HuH-7 (cell line): ENCODE data around the gene STAMBPL1.
"Not testable (repeated sequence)": the region's sequence is repeated elsewhere in the genome, so short reads cannot be mapped to it uniquely, and the experiment has no call there.

Experiments used
- DNase-seq: peaks from one replicate; pipeline ENCODE4 v3.0.0; 2011; ENCODE audit warnings: low spot score

The STAMBPL1 gene

DNA sequence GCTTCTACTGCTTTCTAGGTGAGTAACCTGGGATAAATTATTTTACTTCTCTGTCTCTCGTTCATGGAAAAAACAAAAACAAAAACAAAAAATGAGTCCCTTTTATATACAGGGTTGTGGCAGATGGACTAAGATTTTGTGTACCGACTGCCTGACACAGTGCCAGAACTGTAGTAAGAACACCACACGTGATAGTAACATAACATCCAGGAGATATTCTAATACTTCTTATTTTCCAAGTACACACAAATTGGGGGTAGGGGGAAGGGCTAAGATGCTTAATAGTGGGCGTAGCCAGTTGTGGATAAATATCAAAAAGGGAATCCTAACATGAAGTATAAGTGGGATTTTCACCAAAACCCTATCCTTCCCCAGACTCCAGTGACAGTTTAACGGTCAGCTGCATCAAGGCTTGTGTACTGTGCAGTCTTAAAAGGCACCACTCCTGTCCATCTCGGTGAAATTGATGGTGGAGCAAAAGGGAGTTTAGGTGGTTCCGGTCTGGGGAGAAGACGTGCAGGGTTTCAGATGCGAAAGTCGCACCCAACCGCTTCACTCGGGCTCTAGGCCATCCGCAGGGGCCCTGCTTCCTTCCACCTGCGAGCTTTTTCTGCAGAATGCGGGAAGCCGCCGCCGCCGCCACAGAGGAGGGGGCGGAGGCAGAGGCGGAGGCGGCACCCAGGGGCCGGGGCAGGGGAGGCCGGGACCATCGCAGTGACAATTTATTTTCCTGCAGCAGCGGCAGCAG, at the start of gene STAMBPL1:
STAMBPL1 (plus strand) TSS at position 712 of the 748 bp plus-strand sequence. CDS start 21,464 bp downstream, outside the sequence.
- peak; percentile 52 for DNase-seq

DNA sequence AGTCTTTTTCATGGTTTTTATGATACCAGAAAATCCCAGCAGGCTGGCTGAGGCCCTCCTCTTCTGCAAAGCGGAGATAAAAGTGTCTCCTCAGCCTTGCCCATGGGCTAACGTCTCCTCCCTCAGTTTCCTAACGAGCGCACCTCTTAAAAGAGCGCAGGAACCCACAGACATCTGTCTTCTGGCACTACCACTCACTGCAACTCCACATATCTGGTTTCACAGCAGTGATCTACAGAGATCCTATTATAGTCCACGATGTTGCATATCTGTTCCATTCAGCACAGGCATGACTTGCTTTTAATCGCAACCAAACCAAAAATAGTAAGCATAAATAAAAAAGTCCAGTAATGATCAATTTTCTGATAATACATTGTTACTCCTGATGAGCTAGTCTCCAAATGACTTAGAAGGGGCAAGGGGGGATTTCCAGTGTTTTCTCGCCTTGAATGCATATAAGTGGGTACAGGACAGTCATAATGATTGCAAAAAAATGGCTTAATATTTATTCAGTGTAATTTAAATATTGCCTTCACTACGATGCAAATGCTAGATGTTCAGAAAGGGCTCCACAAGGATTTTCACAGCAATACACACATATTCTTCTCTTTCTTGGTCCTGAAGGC, 49.3 kb upstream of the STAMBPL1 start:
- no peak for DNase-seq

DNA sequence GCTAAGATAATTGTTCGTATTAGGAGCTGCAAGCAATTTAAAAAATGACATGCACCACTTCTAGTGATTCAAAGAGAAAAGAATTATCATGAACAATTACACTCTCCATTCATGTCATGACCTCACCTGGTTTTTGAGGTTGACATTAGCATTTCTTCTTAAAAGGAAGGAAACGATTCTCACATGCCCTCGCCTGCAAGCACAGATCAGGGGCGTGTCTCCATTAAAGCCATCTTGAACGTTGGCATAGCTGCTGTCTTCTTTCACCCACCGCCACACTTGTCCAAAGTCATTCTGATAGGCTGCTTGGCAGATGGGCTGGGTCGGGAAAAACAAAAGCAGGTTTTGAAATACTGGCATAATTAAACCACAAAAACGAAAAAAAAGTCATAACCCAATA, 48.3 kb upstream of the STAMBPL1 start:
- no peak for DNase-seq

DNA sequence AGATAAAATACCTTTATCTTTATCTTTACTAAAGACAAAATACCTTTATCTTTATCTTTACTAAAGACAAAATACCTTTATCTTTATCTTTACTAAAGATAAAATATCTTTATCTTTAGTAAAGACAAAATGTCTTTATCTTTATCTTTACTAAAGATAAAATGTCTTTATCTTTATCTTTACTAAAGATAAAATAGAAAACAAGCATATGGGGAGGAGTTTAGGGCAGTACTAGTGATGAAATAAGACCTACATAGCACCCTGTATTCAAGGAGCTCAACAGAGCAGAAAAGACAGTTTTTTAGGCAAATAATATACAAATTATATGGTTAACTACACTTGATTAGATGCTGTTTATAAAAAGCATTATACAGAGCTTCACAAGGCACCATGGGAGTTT, 47.7 kb upstream of the STAMBPL1 start:
- no peak for DNase-seq

DNA sequence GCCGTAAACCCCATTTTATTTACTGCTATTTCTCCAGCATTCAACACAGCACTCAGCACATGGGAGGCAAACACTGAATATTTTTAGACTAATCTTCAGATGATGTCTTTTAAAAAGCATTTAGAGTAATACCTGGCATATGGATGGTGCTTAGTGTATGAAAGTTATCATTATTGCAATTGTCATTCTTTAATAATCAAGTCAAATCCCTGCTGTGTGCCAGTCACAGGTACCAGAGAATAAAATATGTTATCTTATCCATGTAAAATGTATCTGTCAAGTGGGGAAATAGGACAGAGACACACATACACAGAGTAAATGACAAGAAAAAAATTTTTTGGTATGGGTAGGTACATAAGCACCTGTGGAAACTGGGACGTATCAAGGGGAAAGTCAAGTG, 46.9 kb upstream of the STAMBPL1 start:
- DNase-seq = no peak

DNA sequence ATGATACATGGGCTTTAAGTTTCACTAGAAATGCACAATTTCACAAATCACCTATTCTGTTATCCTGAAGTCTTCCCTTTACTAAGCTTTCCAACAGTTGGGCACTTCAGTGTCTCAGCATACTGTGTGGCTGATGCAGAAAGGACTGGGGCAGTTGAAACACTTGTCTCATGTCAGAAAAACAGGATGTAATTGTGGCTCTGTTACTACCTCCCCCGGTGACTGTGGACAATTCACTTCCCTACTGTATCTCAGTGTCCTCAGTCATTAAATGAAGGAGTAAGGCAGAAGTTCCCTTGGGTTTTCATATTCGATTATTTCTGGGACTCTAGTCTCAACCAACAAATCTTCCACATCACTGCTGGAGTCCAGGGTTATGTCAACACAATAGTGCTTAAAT, 46.3 kb upstream of the STAMBPL1 start:
- no peak for DNase-seq

DNA sequence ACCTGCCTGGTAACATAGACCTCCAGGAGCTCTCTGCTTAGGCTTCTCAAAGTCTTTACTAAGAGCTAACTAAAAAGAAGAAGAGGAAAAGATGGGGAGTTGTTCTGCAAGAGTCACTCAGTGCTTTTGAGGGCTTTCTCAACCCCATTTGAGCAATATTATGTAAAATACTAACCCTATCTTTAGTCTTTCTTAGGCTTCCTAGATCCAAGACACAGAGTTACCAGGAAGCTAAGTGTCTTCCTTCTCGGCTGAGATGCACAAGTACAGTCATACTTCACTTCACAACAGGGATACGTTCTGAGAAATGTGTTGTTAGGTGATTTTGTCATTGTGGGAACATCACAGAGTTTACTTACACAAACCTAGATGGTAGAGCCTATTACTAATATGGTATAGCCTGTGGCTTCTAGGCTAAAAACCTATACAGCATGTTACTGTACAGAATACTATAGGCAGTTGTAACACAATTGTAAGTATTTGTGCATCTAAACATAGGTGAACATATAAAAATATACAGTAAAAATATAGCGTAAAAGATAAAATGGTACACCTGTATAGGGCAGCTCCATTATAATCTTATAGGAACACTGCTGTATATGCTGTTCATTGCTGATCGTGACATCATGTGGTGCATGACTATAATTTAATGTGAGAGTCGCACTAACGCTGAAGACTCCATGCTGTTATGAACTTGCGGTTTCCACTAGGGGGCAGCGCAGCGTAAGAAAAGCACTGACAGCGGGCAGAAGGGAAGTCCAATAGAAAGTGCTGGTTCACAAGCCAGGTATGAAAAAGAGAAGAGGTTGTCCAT, 44.7 kb upstream of the STAMBPL1 start:
- peak; percentile 31 for DNase-seq

DNA sequence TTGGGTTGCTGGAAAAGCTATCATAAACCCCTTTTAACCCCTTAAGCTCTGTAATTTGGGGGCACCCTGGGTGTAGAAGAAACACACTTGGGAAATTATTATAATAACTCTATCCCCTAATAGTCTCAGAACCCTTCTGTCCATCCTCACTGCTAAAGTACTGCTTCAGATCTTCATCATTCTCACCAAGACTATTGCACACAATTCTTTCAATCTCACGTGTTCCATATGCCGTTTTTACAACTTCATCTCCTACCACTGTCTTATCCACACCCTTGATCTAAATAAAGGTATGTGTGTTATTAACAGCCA, 44.2 kb upstream of the STAMBPL1 start:
- DNase-seq = no peak

DNA sequence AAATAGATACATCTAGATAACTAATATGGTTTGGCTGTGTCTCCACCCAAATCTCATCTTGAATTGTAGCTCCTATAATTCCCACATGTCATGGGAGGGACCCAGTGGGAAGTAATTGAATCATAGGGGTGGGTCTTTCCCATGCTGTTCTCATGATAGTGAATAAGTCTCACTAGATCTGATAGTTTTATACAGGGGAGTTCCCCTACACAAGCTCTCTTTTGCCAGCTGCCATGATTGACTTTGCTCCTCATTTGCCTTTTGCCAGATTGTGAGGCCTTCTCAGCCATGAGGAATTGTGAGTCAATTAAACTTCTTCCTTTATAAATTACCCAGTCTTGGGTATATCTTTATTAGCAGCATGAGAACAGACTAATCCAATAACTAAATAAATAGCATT, 42.4 kb upstream of the STAMBPL1 start:
- not testable (repeated sequence) for DNase-seq

DNA sequence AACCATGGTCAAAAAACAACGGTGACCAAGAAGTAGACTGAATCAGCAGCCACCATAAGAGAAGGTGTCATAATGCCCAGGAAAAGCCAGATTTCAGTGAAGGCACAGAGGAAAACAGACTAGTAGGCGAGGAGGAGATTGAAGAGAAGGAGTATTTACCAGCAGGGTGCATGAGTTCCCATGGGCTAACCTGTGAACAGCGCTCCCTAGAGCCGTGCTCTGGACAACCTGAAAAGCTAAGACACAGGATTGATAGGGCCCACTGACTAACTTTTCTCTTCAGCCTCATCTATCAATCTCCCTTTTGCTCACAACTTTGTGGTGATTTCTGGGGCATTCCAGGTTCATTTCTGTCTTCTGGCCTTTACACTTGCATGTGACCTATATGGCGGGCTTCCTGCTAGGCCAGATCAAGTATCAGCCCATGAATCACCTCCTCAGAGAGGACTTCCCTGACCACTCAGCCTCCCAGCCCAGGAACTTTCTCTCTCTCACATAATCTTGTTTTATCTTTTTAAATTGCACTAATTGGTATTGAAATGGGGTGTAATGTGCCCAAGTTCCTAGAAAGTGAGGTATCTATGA, 41.2 kb upstream of the STAMBPL1 start:
- DNase-seq = no peak

DNA sequence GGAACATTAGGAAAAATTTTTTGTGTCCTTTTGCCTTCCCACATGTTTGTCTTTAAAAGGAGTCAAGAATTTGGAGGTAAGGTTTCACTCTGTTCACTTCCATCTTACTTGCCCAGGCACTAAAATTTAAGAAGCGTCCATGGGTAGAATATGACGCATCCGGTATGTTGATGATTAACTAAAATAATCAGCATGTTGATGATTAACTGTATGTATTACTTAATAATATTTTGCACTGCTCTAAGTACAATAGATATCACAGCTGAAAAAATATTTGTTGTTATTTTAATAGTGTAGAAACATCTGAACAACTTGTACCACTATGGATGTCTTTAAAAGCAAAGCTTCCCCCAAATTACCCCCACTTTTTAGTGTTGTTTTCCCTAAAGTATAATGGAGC, 39.9 kb upstream of the STAMBPL1 start:
- DNase-seq = no peak

DNA sequence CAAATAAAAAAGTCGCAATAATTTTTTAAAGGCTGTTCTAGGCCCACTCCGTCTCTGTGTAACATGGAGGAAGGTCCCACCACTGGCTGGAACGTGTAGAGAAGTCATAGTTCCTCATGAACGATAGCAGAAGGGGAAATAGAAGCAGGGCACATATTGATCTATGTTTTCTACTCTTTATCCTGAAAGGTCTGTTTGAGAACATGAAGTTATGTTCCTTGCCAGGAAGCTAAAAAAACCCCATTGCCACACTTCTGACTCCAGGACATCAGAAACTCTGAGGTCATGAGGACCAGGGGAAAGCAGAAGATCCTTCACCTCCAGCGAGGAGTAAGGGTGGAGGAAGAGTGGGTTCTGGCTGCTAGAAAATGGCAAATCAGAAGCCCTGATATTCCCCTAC, 39.2 kb upstream of the STAMBPL1 start:
- no peak for DNase-seq

DNA sequence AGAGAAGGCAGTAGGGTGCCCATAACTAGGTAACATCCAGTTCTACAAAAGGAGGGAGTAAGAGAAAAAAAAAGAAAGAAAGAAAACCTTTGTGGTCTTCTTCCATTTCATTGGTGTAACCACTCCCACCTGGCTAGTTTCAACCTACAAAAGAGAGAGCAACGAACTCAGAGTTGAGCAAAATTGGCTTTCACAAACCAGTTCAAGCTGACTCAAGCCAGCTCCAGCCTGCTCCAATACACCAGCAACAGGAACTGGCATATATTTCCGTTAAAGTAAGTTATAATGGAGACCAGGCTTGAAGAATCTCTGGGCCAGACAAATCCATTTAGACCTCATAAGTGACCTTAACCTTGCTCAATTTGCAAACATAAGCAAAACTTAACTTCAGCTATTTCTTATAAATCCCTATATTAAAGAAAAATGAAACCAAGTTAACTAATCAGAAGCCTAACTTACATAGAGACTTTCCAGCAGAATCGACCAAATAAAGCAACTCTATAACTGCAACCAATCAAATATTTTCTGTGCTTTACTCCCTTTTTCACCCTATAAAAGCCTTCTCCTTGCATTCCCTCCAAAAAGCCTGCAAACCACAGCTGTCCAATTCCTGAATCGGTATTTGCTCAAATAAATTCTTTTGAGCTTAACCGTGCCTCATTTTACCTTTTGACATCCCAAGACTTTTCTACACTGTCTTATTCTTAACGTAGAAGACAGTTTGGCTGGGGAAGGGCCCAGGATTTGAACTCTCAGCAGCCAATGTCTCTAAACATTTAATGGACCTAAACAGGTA, 38.5 kb upstream of the STAMBPL1 start:
- DNase-seq = no peak

DNA sequence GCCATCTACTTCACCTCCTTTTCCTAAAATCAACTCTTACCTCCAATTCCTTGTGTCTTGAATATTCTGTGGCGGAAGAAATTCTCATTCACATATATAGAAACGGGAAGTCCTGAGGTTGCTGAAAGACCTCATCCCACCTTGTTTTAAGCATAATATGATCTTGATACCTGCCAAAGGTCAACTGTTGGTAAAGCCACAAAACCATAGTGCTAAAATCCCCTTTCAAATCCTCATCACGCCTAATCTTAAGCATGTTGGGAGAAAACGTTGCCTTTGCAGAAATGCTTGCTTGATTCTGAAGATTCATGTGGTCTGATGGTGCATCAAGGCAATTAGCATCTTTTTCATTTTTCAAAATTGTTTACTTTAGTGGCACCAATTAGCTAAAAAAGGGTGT, 36.9 kb upstream of the STAMBPL1 start:
- no peak for DNase-seq

DNA sequence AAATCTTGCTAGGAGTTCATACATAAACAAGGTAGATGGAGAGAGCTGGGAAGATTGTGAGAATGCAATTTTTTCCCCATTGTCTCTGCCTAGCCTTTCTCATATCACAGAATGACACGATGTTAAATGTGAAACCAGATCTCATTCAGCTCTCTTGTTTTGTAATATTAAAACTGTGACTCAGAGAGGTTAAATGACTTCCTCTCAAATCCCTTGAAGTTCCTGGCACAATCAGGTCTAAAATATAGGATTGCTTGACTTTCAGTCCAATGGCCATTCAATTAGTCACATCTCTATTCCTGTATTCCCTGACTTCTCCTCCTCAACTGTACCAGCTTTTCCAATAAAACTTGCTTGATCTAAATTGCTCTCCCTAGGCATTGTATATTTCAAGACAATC, 31.5 kb upstream of the STAMBPL1 start:
- no peak for DNase-seq

DNA sequence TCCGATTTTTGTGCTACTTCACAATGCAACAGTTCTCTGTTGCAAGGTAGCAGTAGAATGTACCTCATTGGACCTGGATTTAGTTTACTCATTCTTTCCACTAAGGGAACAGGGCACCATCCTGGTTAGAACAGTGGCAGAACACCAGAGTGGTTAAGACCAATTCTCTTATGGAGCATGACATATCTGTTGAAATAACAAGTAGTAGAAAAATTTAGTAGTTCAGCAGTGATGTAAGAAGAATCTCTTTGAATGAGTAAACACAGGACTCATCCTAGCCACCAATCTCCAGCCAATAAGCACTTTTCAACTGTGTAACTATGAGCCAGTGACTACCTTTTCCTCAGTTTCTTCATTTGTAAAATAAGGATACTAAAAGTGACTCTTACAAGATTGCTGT, 30.8 kb upstream of the STAMBPL1 start:
- no peak for DNase-seq

DNA sequence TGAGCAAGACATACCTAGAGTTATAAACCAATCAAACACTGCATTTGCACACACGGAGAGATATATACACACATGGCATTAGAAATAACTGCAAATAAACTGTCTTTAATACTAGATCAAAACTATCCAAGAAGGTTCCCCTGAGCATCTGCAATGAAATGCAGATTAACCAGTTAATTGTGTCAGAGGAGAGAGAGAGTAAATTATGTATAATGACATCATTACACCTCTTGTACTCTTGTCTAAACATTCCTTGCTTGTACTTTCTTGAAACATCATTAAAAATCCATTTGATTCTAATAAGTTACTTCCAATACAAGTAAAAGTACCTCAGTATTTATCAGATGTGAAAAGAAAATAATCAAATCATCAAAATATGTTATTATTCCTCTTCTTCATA, 29.3 kb upstream of the STAMBPL1 start:
- DNase-seq = no peak

DNA sequence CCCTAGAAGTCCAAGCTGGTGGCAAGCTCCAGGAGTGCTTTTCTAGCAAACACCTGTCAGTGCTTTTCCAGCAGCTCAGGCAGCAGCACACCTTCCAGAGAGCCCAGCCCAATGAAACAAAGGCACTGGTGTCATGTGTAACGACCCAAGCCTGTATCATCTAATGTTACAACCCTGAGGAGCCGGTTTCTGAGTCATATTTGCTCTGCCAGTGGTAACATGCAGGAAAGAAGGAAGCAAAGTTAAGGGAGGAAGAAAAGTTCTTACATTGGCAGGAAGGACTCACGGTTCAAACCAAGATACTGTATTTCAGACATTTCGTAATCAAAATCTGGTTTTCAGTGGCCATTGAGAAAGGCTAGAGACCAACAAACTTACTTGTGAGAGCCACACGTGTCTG, 28.3 kb upstream of the STAMBPL1 start, which contains the start of gene ANKRD22:
ANKRD22 (minus strand) TSS at position 139 of the 400 bp plus-strand sequence. CDS start 237 bp downstream, outside the sequence.
- DNase-seq = no peak

DNA sequence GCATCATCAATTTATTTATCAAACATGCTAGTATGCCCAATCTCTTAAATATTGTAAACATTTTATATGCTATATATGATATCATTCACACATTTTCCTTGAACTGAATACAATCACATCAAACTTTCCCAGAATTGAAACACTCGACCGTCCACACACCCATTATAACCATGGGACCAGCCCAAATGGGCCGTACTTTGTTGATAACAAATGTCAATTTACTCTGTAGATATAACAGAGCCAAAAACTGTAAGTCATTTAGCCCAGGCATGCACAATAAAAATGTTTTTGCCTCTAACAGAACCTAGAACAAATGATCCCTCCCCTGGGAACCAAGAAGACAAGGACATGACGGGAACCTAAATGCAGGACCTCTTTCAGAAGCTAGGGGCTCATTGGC, 27.7 kb upstream of the STAMBPL1 start:
- no peak for DNase-seq

DNA sequence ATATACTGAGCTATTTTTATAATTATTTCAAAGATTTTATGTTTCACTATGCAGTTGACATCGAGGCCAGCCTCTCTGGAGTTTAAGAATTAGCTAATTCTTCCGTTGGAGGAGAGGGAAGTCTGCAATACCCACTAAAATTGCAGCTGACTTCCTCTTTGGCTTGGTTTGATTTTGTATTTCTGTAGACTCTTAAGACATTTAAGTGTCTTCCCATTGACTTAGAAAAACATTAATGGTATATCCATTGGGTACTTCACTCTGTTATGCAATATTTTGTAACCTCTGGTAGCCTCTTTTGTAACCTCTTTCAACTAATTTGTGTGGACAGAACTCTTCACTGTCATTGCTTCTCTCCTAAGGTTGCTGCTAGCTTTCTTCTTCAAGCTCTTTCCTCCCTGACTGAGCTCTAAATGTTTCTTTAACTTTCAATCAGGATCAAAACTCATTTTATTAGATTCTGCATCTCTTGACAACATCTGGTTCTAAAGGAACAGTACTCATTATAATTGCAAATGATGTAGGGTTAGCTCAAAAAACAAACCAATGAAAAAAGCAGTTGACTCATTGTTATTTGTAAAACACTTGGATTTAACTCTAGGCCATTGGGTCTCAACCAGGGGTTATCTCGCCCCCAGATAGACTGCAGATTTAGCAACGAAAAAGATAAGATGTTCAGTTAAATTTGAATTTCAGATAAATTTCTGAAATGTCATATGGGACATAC, 26.7 kb upstream of the STAMBPL1 start:
- no peak for DNase-seq

DNA sequence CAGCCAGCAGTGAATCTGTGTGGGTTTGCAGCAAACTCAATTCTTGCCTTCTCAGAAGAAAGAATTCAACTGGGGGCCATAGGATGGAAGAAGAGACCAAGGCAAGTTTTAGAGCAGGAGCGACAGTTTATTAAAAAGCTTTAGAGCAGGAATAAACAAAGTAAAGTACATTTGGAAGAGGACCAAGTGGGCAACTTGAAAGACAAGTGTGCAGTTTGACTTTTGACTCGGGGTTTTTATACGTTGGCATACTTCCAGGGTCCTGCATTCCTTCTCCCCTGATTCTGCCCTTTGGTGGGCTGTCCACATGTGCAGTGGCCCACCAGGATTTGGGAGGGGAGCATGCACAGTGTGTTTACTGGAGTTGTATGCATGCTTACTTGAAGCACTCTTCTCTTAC, 25.4 kb upstream of the STAMBPL1 start:
- no peak for DNase-seq
